GM19193 (cell line): ENCODE data around the gene PAK1.

Experiments
- POLR2A ChIP-seq: IDR thresholded peaks from 4 replicates; pipeline ENCODE4 v1.6.1; 2011; ENCODE audit not compliant: insufficient read depth, insufficient read length; ENCODE audit errors: extremely low read depth

Gene PAK1

GRCh38 chr11:77332259-77332658 is 141.6 kb downstream of the PAK1 start:
- no peak for TF ChIP-seq POLR2A

GRCh38 chr11:77325159-77325558 is 148.7 kb downstream of the PAK1 start:
- TF ChIP-seq POLR2A = no peak

- TF ChIP-seq POLR2A = no peak
These were observed 149.4 kb downstream of the PAK1 start for GRCh38 chr11:77324508-77324907.

GRCh38 chr11:77322926-77323590 is 150.8 kb downstream of the PAK1 start:
- no peak for TF ChIP-seq POLR2A

- no peak for TF ChIP-seq POLR2A
These were observed 151.4 kb downstream of the PAK1 start for GRCh38 chr11:77322506-77322905.

- TF ChIP-seq POLR2A = no peak
These were observed 153.5 kb downstream of the PAK1 start for GRCh38 chr11:77320351-77320750.

- TF ChIP-seq POLR2A = no peak
These were observed 155.3 kb downstream of the PAK1 start for GRCh38 chr11:77318600-77318999.

- TF ChIP-seq POLR2A = no peak
These were observed 157.1 kb downstream of the PAK1 start for GRCh38 chr11:77316733-77317342.

GRCh38 chr11:77312107-77312506 is 161.8 kb downstream of the PAK1 start:
- TF ChIP-seq POLR2A = no peak

- TF ChIP-seq POLR2A = no peak
These were observed 162.2 kb downstream of the PAK1 start for GRCh38 chr11:77311701-77312100.

GRCh38 chr11:77310721-77311120 is 163.2 kb downstream of the PAK1 start:
- no peak for TF ChIP-seq POLR2A

GRCh38 chr11:77309401-77310085 is 164.4 kb downstream of the PAK1 start:
- no peak for TF ChIP-seq POLR2A

- no peak for TF ChIP-seq POLR2A
These were observed 165.1 kb downstream of the PAK1 start for GRCh38 chr11:77308838-77309237.

- no peak for TF ChIP-seq POLR2A
These were observed 170.6 kb downstream of the PAK1 start for GRCh38 chr11:77303328-77303727.

- TF ChIP-seq POLR2A = no peak
These were observed 171.1 kb downstream of the PAK1 start for GRCh38 chr11:77302752-77303151.

- TF ChIP-seq POLR2A = no peak
These were observed 172.4 kb downstream of the PAK1 start, which contains the start of gene GDPD4 for GRCh38 chr11:77301510-77301909. Gene GDPD4, minus strand, starts transcription at chr11:77301686. Its CDS starts 16,549 bp downstream, at chr11:77285137.
